Stimulated activated CD4-positive, alpha-beta T cell treated with anti-CD3 and anti-CD28 coated beads, Interleukin-4, amount 100 ng/mL, for 1 hour (primary cell): ENCODE data around the gene PRKX.
"Not testable (repeated sequence)": the region's sequence is repeated elsewhere in the genome, so short reads cannot be mapped to it uniquely, and the experiment has no call there.

Experiments
- DNase-seq: peaks from one replicate; pipeline ENCODE4 v3.0.0-alpha.2; 2020

PRKX gene

GRCh38 chrX:3563451-3563850 is 150.0 kb downstream of the PRKX start:
- DNase-seq = no peak

GRCh38 chrX:3560010-3560409 is 153.4 kb downstream of the PRKX start:
- not testable (repeated sequence) for DNase-seq
